NT2/D1 (cell line): ENCODE results near the gene C2CD2L.

Source experiments
- YY1 ChIP-seq: IDR thresholded peaks from 2 replicates; pipeline ENCODE4 v1.6.1; 2011; ENCODE audit not compliant: insufficient read length, insufficient read depth
- ZNF274 ChIP-seq: IDR thresholded peaks from 2 replicates; pipeline ENCODE4 v1.6.1; 2011; ENCODE audit warnings: mild to moderate bottlenecking, low read depth, low read length

DNA sequence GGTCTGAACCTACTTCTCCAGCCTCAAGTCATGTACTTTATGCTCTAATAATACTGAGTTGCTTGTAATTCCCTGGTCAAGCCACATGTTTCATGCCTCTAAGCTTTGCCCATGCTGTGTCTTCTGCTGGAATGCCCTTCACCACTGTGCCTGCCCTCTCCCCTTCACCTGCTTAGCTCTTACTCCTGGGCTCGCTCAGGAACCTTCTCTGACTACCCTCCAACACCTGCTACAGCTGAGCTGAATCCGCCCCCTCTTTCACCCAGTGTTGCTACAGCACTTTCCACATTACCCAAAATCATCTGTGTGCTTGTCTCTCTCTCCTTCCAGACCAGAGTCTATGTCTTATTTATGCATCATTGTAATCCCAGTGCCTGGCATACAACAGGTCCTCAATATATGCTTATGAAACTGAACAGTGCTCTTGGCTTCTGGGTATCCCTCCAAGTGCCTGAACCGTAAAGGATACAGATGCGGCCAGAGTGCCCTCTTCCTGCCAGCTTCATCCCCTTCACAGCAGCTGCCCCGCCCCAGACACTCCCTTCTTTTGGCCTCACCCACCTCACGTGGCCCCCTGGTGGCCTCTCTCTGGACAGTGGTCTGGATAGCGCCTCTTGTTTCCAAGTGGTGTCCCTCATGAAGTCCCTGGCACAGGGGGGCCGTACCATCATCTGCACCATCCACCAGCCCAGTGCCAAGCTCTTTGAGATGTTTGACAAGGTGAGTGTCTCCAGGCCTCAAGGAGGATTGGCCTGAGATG is 48.8 kb downstream of the C2CD2L start:
- no peak for TF ChIP-seq YY1
- TF ChIP-seq ZNF274: no peak
